Naive thymus-derived CD8-positive, alpha-beta T cell (primary cell): Measurements from ENCODE around the gene SLC6A6. TPM values are rescaled to one million over a fixed set of nuclear protein-coding genes. Genes with fewer than 3 reads are reported as not detected.

ENCODE experiments used
- ATAC-seq, 2 donors: fragments of 150-1000 bp; cut with Tn5 transposase in 1 of 2; sonication (Bioruptor Pico), chemical (Tn5 transposase) in 1 of 2; 1 replicate in 1 of 2; 2 replicates in 1 of 2; pipeline ENCODE4 v1.10.0; 2021; ENCODE audit warnings: mild to moderate bottlenecking in 2 of 2, moderate library complexity in 2 of 2
- POLR2A ChIA-PET: fragments of 350-600 bp; sonication (Branson Sonifier 250); formaldehyde crosslinking; loops from one replicate; lab custom pipeline; 2021; ENCODE audit warnings: antibody characterized with exemption; lab: Charles Lee
- DNase-seq, 10 donors: peaks; one replicate each; pipeline versions ENCODE4 v3.0.0 to v3.0.0-alpha.2; 2020 to 2022
- H3K27ac Mint-ChIP-seq, 10 donors: one replicate each; pipeline ENCODE4 v1.8.0; 2020 to 2022; ENCODE audit warnings: mild to moderate bottlenecking in 10 of 10, mixed read lengths in 10 of 10, moderate library complexity in 4 of 10, inconsistent platforms in 1 of 10
- H3K27me3 Mint-ChIP-seq, 5 donors: one replicate each; pipeline ENCODE4 v1.8.0; 2021 to 2022; ENCODE audit warnings: mixed read lengths in 5 of 5
- H3K36me3 Mint-ChIP-seq, 3 donors: one replicate each; pipeline ENCODE4 v1.8.0; 2020 to 2022; ENCODE audit warnings: mixed read lengths in 3 of 3, mild to moderate bottlenecking in 2 of 3, inconsistent platforms in 1 of 3
- H3K4me1 Mint-ChIP-seq, 4 donors: one replicate each; pipeline ENCODE4 v1.8.0; 2021 to 2022; ENCODE audit warnings: mixed read lengths in 4 of 4
- H3K4me3 Mint-ChIP-seq, 10 donors: one replicate each; pipeline ENCODE4 v1.8.0; 2020 to 2022; ENCODE audit warnings: mild to moderate bottlenecking in 10 of 10, mixed read lengths in 10 of 10, moderate library complexity in 6 of 10, inconsistent platforms in 1 of 10
- H3K9me3 Mint-ChIP-seq, 9 donors: one replicate each; pipeline ENCODE4 v1.8.0; 2020 to 2022; ENCODE audit warnings: mixed read lengths in 9 of 9, mild to moderate bottlenecking in 3 of 9, inconsistent platforms in 1 of 9, moderate library complexity in 1 of 9
- polyA plus RNA-seq, 3 donors: library from polyadenylated mRNA; unstranded; fragments of 300-500 nt; fragmentation: Illumina TruSeq; gene quantifications; one replicate each; pipeline ENCODE4 v1.2.3, GENCODE V29; 2021
- total RNA-seq, 8 experiments: library from RNA in 2 of 8; stranded (reverse) in 2 of 8; gene quantifications; one replicate each; pipeline ENCODE4 v1.2.3 and lab custom pipeline; 2021 to 2026

SLC6A6 gene
- total RNA-seq (10 to 100 TPM; 43.1 to 43.7 TPM), polyA plus RNA-seq (1 to 10 TPM; 2.1 to 5.0 (median 3.0) TPM), total RNA-seq (lab: John Stamatoyannopoulos, UW) (46.7 to 169 (median 107) reads per million in 6 experiments)

DNA sequence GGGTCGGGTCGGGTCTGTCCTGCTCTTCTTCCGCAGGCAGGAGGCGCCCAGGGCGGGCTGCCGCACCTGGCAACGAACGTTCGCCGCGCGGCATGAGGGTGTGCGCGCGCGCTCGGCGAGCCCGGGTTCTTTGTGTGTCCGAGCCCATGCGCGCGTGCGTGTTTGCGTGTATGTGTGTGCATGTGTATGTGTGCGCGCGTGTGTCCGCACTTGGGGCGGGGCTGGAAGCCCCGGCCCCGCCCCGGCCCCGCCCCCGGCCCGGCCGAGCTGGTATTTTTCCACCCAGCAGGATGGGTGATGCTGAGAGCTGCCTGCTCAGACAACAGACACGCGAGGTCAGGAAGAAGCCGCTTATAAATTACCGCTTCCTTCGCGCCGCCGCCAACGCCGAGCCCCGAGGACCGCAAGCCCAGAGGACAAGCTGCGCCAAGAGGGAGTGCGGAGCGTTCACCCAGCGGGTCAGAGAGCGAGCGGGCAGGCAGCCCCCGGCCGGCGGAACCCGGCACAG, at the start of gene SLC6A6:
SLC6A6 (plus strand) TSS at position 303 of the 508 bp plus-strand sequence. CDS start 41,029 bp downstream, outside the sequence.
- POLR2A ChIA-PET: interaction anchor here (0.6 to 4.7 kb wide), 20 partner anchors 9 to 654 kb away, joined by 3 to 108 read pairs (median 4); partner anchors contain the start of genes CCDC174, LSM3 and XPC
- Mint-ChIP-seq H3K9me3 (no peaks in the 10 kb centered on the region), H3K4me1 (peaks cover 23 to 58% (median 49%) of the 10 kb centered on the region in 4 donors), H3K27ac (peak within 1 kb of the TSS; percentile 92 to 99 (median 98)), H3K36me3 (peaks cover 0 to 5% (median 2%) of the 10 kb centered on the region in 3 donors), H3K27me3 (no peaks in the 10 kb centered on the region), H3K4me3 (peak within 1 kb of the TSS; percentile 85 to 99 (median 97))
- peak; percentile 84 to 97 (median 92) for DNase-seq
- peak; percentile 80 for ATAC-seq

DNA sequence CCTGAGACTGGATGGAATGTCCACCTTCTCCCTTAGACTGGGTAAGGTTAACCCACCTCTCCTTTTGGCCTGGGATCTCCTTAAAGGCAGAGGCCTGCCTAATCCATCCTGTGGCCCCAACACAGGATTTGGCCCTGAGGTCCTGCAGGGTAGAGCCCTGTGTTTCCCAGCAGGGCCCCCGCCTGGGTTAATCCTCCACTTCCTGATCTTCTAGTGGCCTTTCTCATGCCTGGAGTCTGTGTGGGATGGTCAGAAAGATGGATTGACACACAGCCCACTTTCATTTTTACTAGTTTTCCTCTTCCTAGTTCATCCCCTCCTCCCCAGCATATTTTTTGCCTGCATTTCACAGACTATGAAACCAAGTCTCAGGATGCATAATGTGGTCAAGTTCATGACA, 48.9 kb upstream of the SLC6A6 start:
- POLR2A ChIA-PET: no interaction called here
- Mint-ChIP-seq H3K9me3 (no peaks in the 10 kb centered on the region), H3K4me3 (no peak overlapping the region), H3K27ac (no peak overlapping the region), H3K4me1 (no peaks in the 10 kb centered on the region), H3K36me3 (no peaks in the 10 kb centered on the region), H3K27me3 (peaks cover 0 to 2% (median 0%) of the 10 kb centered on the region in 5 donors)
- DNase-seq (no peak), ATAC-seq (no peak)

DNA sequence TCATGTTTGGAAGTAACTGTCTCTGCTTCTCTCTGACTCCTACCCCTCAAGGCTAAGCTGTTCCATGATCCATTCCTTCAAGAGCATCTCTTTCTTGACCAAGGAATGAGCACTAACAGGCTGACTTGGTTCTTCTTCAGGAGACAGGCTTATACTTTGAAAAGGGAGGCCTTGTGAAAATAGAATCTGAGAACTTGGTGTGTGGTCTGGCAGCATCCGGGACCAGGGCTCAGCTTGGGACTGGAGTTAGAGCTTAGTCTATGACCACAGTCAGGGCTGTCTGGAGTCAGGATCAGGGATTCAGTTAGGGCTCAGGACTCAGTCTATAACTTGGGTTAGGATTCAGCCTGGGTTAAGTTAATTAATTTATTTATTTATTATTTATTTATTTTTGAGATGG, 44.9 kb upstream of the SLC6A6 start:
- no peaks in the 10 kb centered on the region for H3K36me3 Mint-ChIP-seq
- H3K9me3 Mint-ChIP-seq: no peaks in the 10 kb centered on the region
- DNase-seq (no peak), ATAC-seq (no peak)
- H3K4me1 Mint-ChIP-seq: no peaks in the 10 kb centered on the region
- no peak overlapping the region for H3K27ac Mint-ChIP-seq
- no peak overlapping the region for H3K4me3 Mint-ChIP-seq
- H3K27me3 Mint-ChIP-seq: peaks cover 0 to 2% (median 0%) of the 10 kb centered on the region in 5 donors
- POLR2A ChIA-PET: no interaction called here

DNA sequence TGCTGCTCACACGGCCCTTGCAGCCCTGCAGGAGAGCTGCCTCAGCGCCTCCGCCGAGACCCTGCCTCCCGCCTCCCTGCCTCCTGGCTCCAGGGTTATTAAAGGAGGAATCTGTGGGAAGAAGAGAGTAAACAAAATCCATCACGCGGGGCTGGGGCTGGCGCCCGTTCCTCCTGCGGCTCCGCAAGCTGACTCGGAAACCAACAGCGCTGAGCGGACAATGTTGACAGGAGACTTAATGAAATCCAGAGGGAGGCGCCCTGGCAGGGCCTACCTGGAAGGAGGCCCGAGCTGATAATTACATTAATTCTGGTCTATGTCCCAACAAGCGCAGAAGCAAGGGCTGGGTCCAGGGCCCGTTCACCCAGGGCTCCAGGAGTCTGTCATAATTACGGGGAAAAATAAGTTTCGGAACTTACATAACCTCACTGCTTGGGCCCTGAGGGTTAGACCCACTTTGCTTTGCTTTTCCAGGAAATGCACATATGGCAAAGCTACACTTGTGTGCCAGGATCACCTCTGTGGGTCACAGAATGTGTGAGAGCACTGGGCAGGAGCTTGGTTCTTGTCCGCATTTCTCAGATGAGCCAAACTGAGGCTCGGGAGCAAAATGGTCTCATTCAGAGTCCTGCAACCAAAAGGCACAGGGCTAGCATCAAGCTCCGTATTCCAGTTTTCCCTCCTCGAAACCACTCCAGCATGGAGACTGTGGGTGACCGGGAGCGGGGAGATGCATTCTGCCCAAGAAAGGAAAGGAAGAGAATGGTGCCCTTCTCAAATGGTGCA, 43.8 kb upstream of the SLC6A6 start:
- Mint-ChIP-seq H3K36me3 (no peaks in the 10 kb centered on the region), H3K9me3 (no peaks in the 10 kb centered on the region), H3K4me3 (no peak overlapping the region), H3K27ac (no peak overlapping the region), H3K27me3 (peaks cover 0 to 2% (median 0%) of the 10 kb centered on the region in 5 donors), H3K4me1 (no peaks in the 10 kb centered on the region)
- no peak for ATAC-seq
- no peak for DNase-seq
- POLR2A ChIA-PET: no interaction called here

DNA sequence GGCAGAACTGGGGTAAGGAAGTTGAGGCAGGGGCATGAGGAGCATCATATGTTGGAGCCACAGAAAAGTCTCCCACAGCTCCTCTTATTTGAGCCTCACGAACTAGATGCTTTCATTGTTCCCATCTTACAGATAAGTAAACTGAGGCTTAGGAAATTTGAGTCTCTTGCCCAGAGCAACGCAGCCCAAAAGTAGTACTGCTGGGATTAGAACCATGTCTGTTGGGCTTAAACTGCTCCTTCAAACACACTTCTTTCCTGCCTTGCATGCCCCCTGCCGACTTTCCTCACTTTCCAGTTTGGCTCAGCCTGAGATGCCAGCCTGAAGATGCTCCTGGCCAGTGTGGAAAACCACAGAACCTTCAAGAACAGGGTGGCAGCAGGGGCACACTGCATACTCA, 43.1 kb upstream of the SLC6A6 start:
- Mint-ChIP-seq H3K27ac (no peak overlapping the region), H3K27me3 (peaks cover 0 to 2% (median 0%) of the 10 kb centered on the region in 5 donors), H3K4me3 (no peak overlapping the region), H3K4me1 (no peaks in the 10 kb centered on the region), H3K36me3 (no peaks in the 10 kb centered on the region), H3K9me3 (no peaks in the 10 kb centered on the region)
- no peak for ATAC-seq
- no peak for DNase-seq
- POLR2A ChIA-PET: no interaction called here

DNA sequence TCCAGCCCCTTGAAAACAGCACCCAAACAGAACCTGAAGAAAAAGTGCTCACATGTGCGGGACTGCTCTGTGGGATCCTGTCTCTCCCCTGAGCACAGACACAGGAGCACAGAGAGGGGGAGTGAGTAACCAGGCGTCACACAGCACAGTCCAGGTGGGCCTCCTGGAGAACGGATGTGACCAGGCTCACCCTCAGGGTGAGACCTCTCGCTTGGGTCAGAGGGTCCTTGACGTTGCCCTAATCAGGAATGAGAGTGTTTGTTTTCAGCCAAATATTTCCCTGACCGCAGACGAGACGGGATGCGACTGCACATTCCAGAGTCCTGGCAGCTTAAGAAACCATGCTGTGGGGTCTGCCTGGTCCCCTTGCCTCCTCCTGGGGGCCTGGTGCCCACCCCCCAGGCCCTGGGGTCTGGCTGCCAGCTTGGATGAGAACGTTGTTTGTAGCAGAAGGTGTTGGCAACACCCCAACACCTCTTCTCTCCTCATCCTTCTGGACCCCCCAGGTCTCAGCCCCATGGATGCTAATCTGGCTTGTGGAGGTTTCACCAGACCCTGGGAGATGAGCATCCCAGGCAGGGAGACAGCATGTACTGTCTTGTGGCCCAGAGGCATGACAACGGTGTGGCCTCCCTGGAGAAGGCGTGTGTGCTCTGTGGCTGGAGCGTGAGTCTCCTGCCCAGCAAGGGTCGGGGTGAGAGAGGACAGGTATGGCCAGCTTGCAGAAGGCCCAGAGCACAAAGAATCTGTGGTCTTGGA, 42.1 kb upstream of the SLC6A6 start:
- ATAC-seq: no peak
- Mint-ChIP-seq H3K27me3 (peaks cover 0 to 4% (median 0%) of the 10 kb centered on the region in 5 donors), H3K4me1 (peaks cover 0 to 1% (median 0%) of the 10 kb centered on the region in 4 donors), H3K27ac (no peak overlapping the region), H3K36me3 (no peaks in the 10 kb centered on the region), H3K9me3 (no peaks in the 10 kb centered on the region), H3K4me3 (no peak overlapping the region)
- POLR2A ChIA-PET: no interaction called here
- DNase-seq: no peak

DNA sequence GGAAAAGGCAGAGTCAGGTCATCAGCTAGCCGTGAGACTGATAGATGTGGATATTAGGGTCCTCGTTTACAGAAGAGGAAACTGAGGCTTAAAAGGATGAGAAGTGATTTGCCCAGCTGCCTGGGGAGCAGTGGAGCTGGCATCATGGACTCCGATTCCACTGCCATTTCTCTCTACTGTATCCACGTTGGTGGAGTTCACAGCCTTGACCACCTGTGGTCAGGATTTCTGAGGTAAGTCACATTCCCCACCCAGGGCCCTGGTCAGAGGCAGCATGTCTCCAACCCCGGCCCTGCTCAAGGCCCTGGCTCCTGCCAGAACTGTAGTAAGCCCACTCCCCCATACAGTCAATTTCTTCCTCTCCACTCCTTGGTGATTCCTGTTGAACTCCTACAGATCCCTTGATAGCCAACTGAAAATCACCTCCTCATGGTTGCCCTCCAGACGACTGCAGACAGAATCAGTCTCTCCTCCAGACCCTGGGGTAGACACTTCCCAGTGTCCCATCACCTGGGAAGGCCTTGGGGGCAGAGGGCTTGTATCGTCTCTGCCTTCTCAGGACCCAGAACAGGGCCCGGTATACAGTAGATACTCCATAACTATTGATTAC, 41.2 kb upstream of the SLC6A6 start:
- POLR2A ChIA-PET: no interaction called here
- no peaks in the 10 kb centered on the region for H3K9me3 Mint-ChIP-seq

DNA sequence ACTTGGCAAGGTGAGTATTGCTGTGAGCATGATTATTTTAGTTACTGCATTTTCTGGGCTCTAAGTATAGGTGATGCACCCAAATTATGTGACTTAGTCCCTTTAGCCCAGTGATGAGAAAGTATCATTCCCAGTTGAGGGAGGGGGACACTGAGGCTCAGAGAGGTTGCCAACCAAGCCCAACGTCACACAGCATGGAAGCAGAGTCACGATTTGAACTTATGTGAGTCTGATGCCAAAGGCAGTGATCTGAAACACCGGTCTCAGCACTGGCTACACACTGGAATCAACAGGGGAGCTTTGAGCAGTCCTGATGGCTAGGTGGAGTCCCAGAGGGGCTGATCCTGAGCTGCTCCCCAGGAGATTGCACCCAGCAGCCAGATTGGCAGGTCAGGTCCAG, 39.5 kb upstream of the SLC6A6 start:
- Mint-ChIP-seq H3K36me3 (no peaks in the 10 kb centered on the region), H3K27ac (no peak overlapping the region), H3K27me3 (peaks cover 0 to 4% (median 0%) of the 10 kb centered on the region in 5 donors), H3K4me3 (no peak overlapping the region), H3K4me1 (peaks cover 0 to 1% (median 0%) of the 10 kb centered on the region in 4 donors), H3K9me3 (no peaks in the 10 kb centered on the region)
- no peak for ATAC-seq
- POLR2A ChIA-PET: no interaction called here
- no peak for DNase-seq

More for the DNA sequence above, 41.2 kb upstream of the SLC6A6 start:
- H3K27me3 Mint-ChIP-seq: peaks cover 0 to 4% (median 0%) of the 10 kb centered on the region in 5 donors
- no peak overlapping the region for H3K4me3 Mint-ChIP-seq
- peak overlapping the region in 1 of 10 donors; percentile 27 for H3K27ac Mint-ChIP-seq
- no peak for DNase-seq
- no peak for ATAC-seq
- H3K36me3 Mint-ChIP-seq: no peaks in the 10 kb centered on the region
- H3K4me1 Mint-ChIP-seq: peaks cover 0 to 1% (median 0%) of the 10 kb centered on the region in 4 donors

DNA sequence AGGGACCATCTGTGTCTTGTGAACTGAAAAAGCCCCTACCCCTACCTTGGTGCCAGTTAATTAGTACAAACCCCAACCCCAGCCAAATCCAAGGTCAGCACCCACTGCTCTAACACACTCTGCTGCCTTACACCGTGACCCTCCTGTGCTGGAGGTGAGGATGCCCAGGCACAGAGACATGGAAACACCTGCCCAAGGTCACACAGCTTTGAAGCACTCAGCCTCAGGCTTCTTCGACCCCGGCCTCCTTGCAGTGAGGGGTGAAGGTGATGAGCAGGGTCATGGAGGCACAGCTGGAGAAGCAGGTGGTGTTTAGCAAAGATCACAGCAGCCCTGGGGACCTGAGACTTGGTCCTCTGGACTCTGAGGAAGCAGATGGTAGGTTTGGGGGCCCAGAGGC, 39.0 kb upstream of the SLC6A6 start:
- H3K9me3 Mint-ChIP-seq: no peaks in the 10 kb centered on the region
- peaks cover 0 to 4% (median 0%) of the 10 kb centered on the region in 5 donors for H3K27me3 Mint-ChIP-seq
- DNase-seq (no peak), ATAC-seq (no peak)
- peaks cover 0 to 1% (median 0%) of the 10 kb centered on the region in 4 donors for H3K4me1 Mint-ChIP-seq
- H3K4me3 Mint-ChIP-seq: no peak overlapping the region
- no peak overlapping the region for H3K27ac Mint-ChIP-seq
- POLR2A ChIA-PET: no interaction called here
- no peaks in the 10 kb centered on the region for H3K36me3 Mint-ChIP-seq

DNA sequence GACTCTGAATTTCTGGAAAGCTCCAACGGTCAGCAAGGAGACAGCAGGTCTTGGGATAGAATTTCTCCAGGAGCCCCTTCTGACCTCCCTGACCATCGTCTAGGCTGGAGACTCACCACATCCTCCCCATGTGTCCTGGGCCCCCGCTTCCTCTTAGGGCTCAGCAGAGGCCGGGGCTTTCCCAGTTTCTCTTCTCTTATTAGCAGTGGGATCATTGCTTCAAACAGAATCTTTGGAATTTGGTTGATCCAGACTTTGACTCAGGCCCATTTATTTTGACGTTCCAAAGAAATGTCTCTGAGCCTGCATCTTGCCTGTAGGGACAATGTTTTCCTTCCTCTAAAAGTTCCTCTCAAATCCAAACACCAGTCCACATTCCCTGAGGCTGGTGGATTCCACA, 38.4 kb upstream of the SLC6A6 start:
- peaks cover 0 to 4% (median 0%) of the 10 kb centered on the region in 5 donors for H3K27me3 Mint-ChIP-seq
- no peaks in the 10 kb centered on the region for H3K9me3 Mint-ChIP-seq
- DNase-seq (no peak), ATAC-seq (no peak)
- H3K4me1 Mint-ChIP-seq: peaks cover 0 to 1% (median 0%) of the 10 kb centered on the region in 4 donors
- H3K36me3 Mint-ChIP-seq: no peaks in the 10 kb centered on the region
- POLR2A ChIA-PET: no interaction called here
- no peak overlapping the region for H3K27ac Mint-ChIP-seq
- H3K4me3 Mint-ChIP-seq: no peak overlapping the region

DNA sequence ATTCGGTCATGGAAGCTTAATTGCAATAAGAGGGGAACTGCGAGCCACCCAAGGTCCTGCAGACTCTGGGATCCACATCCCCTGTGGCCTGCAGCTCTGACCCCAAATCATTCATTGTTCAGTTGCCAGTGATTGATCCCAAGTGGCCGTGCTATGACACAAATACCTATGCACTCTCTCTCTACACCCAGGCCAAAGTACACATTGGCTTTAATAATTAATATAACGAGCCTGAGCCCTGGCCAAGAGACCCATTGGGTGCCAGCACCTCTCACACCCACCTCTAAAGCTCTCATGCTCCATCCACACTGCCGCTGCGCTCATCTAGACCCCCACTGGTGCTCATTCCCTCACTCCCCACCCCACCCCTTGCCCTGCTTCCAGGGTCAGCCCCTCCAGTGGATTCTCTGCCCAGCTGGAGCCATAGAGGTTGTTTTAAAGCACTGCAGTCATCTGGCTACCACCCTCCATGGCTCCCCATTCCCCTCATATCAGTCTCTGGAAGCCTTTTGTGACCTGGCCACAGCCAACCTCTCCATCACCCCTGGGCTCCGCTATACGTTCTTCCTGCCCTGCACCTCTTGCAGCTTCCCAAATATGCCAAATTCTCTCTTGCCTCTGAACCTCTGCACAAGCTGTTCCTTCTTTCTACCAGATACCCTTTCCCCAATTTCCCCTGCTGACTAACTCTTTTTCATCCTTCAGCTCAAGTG, 37.7 kb upstream of the SLC6A6 start:
- Mint-ChIP-seq H3K36me3 (no peaks in the 10 kb centered on the region), H3K4me1 (peaks cover 0 to 1% (median 0%) of the 10 kb centered on the region in 4 donors), H3K4me3 (no peak overlapping the region), H3K9me3 (no peaks in the 10 kb centered on the region), H3K27ac (peak overlapping the region in 1 of 10 donors; percentile 62), H3K27me3 (peaks cover 0 to 4% (median 0%) of the 10 kb centered on the region in 5 donors)
- POLR2A ChIA-PET: no interaction called here
- ATAC-seq (no peak), DNase-seq (no peak)

DNA sequence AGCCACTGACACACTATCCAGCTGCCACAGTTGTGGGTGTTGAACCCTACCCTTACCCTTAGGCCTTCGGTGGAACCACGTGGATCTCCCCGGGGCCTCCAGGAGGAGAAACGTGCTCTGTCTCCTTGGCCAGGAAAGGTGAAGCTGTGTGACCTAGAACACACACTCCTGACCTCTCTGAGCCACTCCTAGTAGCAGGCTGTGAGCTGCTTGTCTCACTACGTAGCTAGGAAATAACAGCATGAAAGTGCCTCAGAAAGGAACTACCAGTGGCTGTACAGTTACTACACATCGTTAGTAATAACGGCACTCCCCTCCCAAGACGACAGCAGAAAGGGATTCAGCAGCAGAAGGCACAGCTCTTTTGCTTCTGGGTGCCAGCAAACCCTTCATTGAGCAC, 36.2 kb upstream of the SLC6A6 start:
- ATAC-seq (no peak), DNase-seq (no peak)
- Mint-ChIP-seq H3K27me3 (peaks cover 0 to 4% (median 0%) of the 10 kb centered on the region in 5 donors), H3K9me3 (no peaks in the 10 kb centered on the region), H3K27ac (no peak overlapping the region), H3K36me3 (no peaks in the 10 kb centered on the region), H3K4me1 (peaks cover 0 to 1% (median 0%) of the 10 kb centered on the region in 4 donors), H3K4me3 (no peak overlapping the region)
- POLR2A ChIA-PET: no interaction called here
